GM18861 (cell line): ENCODE results near the gene TACC3.

ENCODE experiments used
- ATAC-seq: cut with Tn5 transposase; IDR thresholded peaks from one replicate; pipeline ENCODE4 v1.9.1; 2021; ENCODE audit not compliant: unreplicated experiment

The TACC3 gene

GRCh38 chr4:1721003-1721665 lies at the start of gene TACC3, which contains the start of gene TMEM129:
Gene TACC3, plus strand, starts transcription at chr4:1721521. Its CDS starts 1,901 bp downstream, at chr4:1723422.
Gene TMEM129, minus strand, starts transcription at chr4:1721323. Its CDS starts 486 bp downstream, at chr4:1720837.
- ATAC-seq, result peak; percentile 64

- no peak for ATAC-seq
Measured at GRCh38 chr4:1673671-1674070, 47.6 kb upstream of the TACC3 start.

GRCh38 chr4:1674682-1675081 lies 46.6 kb upstream of the TACC3 start:
- no peak for ATAC-seq

GRCh38 chr4:1675136-1675801 lies 46.1 kb upstream of the TACC3 start:
- no peak for ATAC-seq

GRCh38 chr4:1675802-1676137 lies 45.6 kb upstream of the TACC3 start:
- ATAC-seq, result no peak

- ATAC-seq, result no peak
Measured at GRCh38 chr4:1676605-1677525, 44.5 kb upstream of the TACC3 start.

- no peak for ATAC-seq
Measured at GRCh38 chr4:1678244-1678643, 43.1 kb upstream of the TACC3 start.

GRCh38 chr4:1682860-1683259 lies 38.5 kb upstream of the TACC3 start:
- ATAC-seq, result no peak

GRCh38 chr4:1683261-1683735 lies 38.0 kb upstream of the TACC3 start:
- ATAC-seq, result no peak

- ATAC-seq, result peak; percentile 67
Measured at GRCh38 chr4:1683736-1684505, 37.4 kb upstream of the TACC3 start, which contains the start of gene FAM53A. Gene FAM53A, minus strand, starts transcription at chr4:1684313. Its CDS starts 15,572 bp downstream, at chr4:1668741.

- ATAC-seq, result no peak
Measured at GRCh38 chr4:1684506-1685234, 36.7 kb upstream of the TACC3 start.

- no peak for ATAC-seq
Measured at GRCh38 chr4:1685235-1686150, 35.8 kb upstream of the TACC3 start.

GRCh38 chr4:1686440-1687036 lies 34.8 kb upstream of the TACC3 start:
- ATAC-seq, result no peak

GRCh38 chr4:1690698-1691097 lies 30.6 kb upstream of the TACC3 start:
- ATAC-seq, result no peak

GRCh38 chr4:1691737-1692373 lies 29.5 kb upstream of the TACC3 start:
- ATAC-seq, result no peak

GRCh38 chr4:1693131-1693896 lies 28.0 kb upstream of the TACC3 start:
- peak; percentile 73 for ATAC-seq

GRCh38 chr4:1695913-1696312 lies 25.4 kb upstream of the TACC3 start:
- ATAC-seq, result no peak
